RKO (cell line): ENCODE results near the gene CCDC187.

Source experiments
- DNase-seq: peaks from one replicate; pipeline ENCODE4 v3.0.0-alpha.2; 2016; ENCODE audit warnings: low spot score

CCDC187 gene

DNA sequence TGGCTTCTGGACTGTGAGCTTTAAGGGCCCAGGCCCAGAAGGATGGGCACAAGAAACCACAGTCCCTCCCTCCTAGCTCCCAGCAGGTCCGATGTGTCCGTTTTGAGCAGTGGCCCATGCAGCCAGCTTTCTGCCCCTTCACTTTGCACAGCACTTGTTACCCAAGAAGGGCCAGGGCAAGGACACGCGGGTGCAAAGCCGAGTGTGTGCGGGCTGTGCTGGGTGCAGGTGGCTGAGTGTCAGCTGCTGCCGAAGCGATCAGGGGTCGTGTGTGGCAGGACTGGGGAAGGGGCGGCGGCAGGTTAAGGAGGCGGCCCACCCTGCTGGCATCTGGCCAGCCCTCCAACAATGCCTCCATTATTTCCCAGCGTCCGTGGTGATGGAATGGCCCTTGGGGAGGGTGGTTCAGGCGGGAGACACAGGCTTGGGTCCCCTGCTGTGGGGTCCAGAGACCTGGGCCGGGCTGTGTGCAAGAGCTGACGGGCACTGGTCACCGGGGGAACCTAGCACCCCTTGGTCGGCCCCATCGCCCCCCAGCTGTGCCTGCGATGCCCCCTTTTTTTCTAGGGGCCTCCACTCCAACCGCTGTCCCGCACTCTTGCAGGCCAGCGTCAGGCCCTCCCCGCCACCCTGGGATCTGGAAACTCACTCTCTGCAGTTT, 99.6 kb downstream of the CCDC187 start:
- DNase-seq = no peak

- no peak for DNase-seq
These were observed 100.3 kb downstream of the CCDC187 start for GRCh38 chr9:136203408-136204144.

DNA sequence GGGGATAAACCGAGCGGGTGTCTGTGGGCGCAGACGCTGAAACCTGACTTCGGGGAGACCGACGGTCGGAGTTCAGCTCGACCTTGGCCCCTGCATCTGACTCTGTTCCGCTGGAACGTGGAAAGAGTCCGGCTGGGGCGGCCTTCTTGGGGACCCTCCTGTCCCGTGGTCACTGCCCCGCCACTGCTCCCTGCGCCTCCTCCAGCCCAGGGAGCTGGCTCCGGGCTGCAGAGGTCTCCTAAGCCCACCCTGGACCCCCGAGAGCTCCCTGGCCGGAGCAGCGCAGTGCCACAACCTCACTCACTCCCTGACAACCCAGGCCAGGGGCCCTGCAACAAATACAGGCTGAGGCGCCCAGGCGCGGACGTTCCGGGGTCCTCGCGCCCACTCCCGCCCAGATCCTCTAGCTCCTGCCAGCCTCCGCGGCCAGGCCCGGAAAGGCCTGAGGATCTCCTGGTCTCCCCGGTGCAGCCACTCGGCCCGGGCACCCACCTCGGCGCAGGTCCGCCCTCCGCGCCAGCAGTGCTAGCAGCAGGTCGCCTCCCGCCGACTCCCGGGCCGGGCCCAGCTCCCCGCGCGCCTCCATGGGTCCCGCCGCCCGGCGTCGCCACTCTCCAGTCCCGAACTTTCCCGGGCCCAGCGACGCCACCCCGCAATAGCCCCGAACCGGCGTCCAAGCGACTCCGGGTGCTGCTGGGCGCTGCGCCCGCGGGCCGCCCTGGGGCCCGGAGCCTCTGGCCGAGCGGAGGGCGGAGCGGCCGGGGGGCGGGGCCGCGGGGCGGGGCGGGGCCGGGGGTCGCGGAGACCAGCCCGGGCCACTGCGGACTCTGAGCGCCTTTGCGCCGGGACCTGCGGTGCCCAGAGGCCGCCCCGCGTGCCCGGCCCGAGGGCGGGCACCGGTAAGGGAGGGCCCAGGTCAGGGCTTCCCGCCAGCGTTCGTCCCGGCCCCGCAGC, 101.2 kb downstream of the CCDC187 start:
- DNase-seq = no peak

DNA sequence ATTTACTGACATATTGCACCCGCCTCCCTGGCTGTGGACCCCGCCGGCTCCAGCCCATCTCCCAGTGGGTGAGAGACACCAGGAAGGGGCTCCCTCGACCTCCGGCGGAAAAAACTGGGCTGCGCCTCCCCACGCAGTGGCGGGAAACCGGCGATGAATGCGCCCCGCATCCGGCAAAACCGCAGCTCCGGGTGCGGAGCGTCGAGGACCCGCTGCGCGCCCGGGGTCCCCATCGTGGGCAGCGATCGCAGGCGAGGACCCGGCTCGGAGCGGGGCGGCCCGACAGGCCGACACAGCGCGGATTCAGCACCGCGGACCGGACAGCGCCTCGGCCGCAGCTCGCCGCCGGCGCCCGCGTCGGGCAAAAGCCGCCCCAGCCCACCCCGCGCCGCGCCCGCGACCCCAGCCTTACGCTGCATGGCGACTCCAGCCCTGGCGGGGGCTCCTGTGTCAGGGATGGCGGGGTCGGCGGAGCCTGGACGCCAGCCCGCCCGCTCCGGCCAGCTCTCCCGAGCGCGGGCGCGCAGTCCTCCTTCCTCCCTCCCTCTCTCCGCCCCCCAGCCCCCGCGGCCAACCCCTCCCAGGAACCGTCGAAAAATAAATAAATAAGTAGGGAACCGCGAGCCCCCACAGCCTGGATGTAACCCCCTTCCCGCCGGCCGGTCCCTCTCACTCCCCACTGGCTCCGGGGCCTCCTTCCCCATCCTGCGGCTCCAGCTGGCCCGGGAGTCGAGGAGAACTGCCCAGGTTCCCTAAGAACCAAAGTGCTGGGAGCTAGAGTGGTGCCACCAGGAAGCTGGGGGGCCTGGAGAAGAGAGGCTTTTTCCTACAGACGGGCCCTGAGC, 102.1 kb downstream of the CCDC187 start:
- DNase-seq = no peak

- DNase-seq = no peak
These were observed 102.7 kb downstream of the CCDC187 start for GRCh38 chr9:136201174-136201573.

DNA sequence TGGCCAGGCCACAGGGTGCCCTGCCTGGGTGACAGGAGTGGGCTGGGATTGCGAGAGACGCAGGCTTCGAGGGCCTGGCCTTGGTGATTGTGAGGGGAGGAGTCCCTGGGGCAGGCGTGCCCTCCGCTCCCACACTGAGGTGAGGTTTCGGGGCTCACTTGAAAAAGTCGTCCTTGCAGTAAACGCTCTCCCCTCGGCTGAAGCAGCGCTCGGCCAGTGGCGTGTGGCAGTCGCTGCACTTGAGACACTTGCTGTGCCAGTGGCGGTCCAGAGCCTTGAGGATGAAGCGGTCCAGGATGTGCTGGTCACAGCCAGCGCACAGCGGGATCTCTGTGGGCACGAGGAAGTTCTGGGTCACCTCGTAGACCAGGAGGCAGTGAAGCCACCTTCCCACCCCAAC, 103.5 kb downstream of the CCDC187 start:
- DNase-seq = no peak
